Muscle of leg (tissue), 11 donors: ENCODE measurements around the gene ATP1B3. TPM values are rescaled to one million over a fixed set of nuclear protein-coding genes. Genes with fewer than 3 reads are reported as not detected.

ENCODE experiments used
- DNase-seq: peaks from one replicate; pipeline ENCODE4 v3.0.0; 2013
- H3K27ac ChIP-seq: one replicate; pipeline ENCODE4 v1.5.1; 2013; ENCODE audit warnings: mild to moderate bottlenecking, low read length, control low read depth
- H3K27me3 ChIP-seq: one replicate; pipeline ENCODE4 v1.6.1; 2013; ENCODE audit warnings: low read length; ENCODE audit not compliant: control insufficient read depth, insufficient read depth
- H3K36me3 ChIP-seq: one replicate; pipeline ENCODE4 v1.6.1; 2013; ENCODE audit warnings: low read length; ENCODE audit not compliant: control insufficient read depth, insufficient read depth
- H3K4me1 ChIP-seq: one replicate; pipeline ENCODE4 v1.6.1; 2013; ENCODE audit warnings: low read length; ENCODE audit not compliant: control insufficient read depth, insufficient read depth
- H3K4me3 ChIP-seq: one replicate; pipeline ENCODE4 v1.5.1; 2013; ENCODE audit warnings: low read length, control low read depth
- H3K9me3 ChIP-seq: replicated peaks from 2 replicates; pipeline ENCODE4 v1.6.1; 2013; ENCODE audit warnings: low read depth, low read length; ENCODE audit not compliant: control insufficient read depth
- WGBS: methylation state at CpG from one replicate; pipeline ENCODE4 v1.1.5; 2013; ENCODE audit warnings: missing lambda C conversion rate; ENCODE audit not compliant: insufficient coverage; 5-methylcytosine and 5-hydroxymethylcytosine counted together
- polyA plus RNA-seq, 8 donors: library from polyadenylated mRNA; unstranded; fragments of 120-200 nt; gene quantifications; one replicate each; pipeline versions ENCODE4 v1.2.1 to v1.2.3, GENCODE V29; 2013; ENCODE audit warnings: inconsistent platforms in 1 of 8, low replicate concordance in 1 of 8; ENCODE audit not compliant: insufficient read length in 8 of 8, insufficient read depth in 1 of 8
- total RNA-seq: library from RNA; stranded (reverse); fragments of 120-200 nt; gene quantifications from one replicate; pipeline ENCODE4 v1.2.4, GENCODE V29; 2013

Gene ATP1B3
- total and polyA plus RNA-seq, 9 donors: 25.8 to 113 (median 84.6) TPM

DNA sequence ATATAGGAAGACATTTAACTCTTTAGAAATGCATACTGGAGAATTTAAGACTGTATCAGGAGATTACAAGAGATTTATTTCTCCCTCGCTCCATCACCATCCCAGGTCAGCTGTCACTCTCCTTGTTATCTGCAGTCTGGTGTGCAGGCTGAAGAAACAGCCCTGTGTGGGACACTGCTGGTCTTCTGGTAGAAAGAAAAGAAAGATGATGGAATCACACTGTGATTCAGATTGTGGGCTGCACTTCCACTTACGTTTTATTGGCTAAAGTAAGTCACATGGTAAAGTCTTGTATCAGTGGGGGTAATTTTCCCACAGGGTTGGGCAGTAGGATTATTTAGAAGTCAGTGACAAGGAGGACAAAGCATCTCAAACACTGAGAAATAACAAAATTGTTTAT is 18.1 kb upstream of the ATP1B3 start:
- Histone ChIP-seq H3K36me3 (no peaks in the 10 kb centered on the region), H3K27ac (no peak overlapping the region), H3K4me3 (no peak overlapping the region), H3K9me3 (no peaks in the 10 kb centered on the region), H3K27me3 (no peaks in the 10 kb centered on the region), H3K4me1 (peaks cover 6% of the 10 kb centered on the region)
- DNase-seq: no peak
- WGBS: no CpG with 5 or more reads among the region's 2 CpGs

DNA sequence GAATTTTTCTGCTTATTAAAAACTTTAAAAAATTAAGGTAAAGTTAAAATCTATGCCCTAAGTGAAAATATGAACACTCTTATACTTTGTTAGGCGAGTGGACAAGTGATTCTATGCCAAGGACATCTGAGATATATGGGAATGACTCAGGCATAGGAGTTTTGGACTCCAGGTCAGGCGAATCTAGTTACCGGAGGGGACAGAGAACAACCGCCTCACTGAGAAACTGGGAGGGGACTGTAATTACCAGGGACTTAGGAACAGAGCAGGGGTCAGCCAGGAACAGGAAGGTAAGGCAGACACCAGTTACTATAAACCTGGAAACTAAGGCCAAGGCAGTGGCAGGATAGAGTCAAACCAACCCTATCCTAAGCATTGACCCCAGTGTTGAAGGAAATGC is 16.8 kb upstream of the ATP1B3 start:
- Histone ChIP-seq H3K4me3 (no peak overlapping the region), H3K27me3 (no peaks in the 10 kb centered on the region), H3K36me3 (no peaks in the 10 kb centered on the region), H3K27ac (no peak overlapping the region), H3K4me1 (peaks cover 6% of the 10 kb centered on the region), H3K9me3 (no peaks in the 10 kb centered on the region)
- WGBS: 88% methylated on average over 4 of the region's 4 CpGs
- DNase-seq: no peak

DNA sequence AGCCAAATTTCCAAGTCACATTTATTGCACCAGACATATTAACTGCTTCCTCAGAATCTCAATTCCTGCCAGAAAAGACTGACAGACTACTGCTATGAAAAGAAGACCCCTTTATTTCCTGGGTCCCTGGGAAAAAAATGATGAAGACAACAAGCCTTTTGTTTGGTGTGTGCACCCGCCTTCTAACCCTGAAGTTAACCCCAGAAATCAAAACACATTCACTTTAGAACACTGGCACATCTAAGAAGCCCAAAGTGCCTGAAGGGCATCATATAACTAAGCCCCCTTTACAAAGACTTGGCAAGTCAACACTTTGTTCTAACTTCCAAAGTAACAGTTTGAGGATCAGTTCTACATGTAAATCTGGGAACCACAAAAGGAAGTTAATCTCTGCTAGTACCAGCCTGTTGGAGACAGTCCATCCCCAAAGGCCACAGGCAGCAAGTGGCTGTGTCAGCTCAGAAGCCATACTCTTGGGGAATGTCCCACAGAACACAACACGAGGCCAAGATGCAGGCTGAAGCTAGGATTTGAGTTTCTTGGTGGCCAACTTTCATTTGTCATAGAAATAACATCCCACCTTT is 16.3 kb upstream of the ATP1B3 start:
- no peaks in the 10 kb centered on the region for H3K36me3 ChIP-seq
- WGBS: no CpG with 5 or more reads among the region's 2 CpGs
- H3K27me3 ChIP-seq: no peaks in the 10 kb centered on the region
- no peak overlapping the region for H3K27ac ChIP-seq
- H3K4me3 ChIP-seq: no peak overlapping the region
- H3K9me3 ChIP-seq: no peaks in the 10 kb centered on the region
- H3K4me1 ChIP-seq: peaks cover 6% of the 10 kb centered on the region
- no peak for DNase-seq

DNA sequence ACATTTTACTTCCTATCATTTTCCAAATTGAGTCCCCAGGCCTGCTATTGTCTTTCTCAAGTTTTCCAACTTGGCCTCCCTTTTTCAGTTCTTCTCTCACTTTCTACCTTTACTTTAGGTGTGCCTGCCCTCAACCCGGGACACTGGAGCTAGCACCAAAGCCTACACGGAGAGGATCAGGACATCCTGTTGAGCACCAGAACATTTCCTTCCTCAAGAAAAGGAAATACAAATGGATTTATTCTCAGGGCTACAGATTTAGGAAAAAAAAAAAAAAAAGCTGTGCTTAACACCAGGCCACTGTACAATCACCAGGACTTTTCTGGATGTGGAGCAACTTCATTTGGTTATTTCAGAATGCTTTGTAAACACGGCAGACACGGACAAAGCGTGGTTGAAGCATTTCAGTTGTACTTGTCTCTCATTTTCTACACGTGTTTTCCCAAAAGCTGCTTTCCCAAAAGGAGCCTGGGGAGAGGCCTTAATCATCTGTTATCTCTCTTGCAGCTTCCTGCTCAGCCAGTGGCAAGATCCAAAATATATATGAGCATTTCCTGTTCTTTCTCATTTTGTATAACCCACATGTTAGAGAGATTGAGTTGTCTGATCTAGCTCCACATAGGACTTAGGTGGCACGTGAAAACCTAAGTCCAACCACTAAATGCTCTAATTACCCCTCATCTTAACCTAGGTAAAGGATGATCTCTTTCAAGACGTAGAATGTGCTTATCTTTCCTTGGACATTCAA is 15.5 kb upstream of the ATP1B3 start:
- 49% methylated on average over 4 of the region's 8 CpGs for WGBS
- H3K27me3 ChIP-seq: no peaks in the 10 kb centered on the region
- H3K4me3 ChIP-seq: no peak overlapping the region
- H3K36me3 ChIP-seq: no peaks in the 10 kb centered on the region
- no peak overlapping the region for H3K27ac ChIP-seq
- H3K9me3 ChIP-seq: no peaks in the 10 kb centered on the region
- no peak for DNase-seq
- H3K4me1 ChIP-seq: peaks cover 6% of the 10 kb centered on the region

DNA sequence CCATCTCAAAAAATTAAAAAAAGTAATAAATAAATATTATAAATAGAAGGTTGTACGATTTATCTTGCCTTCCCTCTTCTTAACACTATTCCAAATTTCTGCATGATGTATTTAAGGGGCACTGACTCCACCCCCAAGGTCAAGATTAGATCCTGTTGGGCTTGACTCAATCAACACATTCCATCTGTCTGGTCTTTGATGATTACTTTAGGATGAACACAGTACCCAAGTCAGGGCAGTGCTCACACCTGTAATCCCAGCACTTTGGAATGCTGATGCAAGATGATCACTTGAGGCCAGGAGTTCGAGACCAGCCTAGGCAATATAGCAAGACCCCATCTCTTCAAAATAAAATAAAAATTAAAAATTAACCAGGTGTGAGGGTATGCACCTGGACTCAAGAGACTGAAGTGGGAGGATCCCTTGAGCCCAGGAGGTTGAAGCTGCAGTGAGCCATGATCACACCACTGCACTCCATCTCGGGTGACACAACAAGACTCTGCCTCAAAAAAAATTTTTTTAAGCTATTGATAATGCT is 14.1 kb upstream of the ATP1B3 start:
- no CpG with 5 or more reads among the region's 3 CpGs for WGBS
- Histone ChIP-seq H3K4me3 (no peak overlapping the region), H3K36me3 (no peaks in the 10 kb centered on the region), H3K27ac (no peak overlapping the region), H3K4me1 (peaks cover 6% of the 10 kb centered on the region), H3K27me3 (no peaks in the 10 kb centered on the region), H3K9me3 (no peaks in the 10 kb centered on the region)
- no peak for DNase-seq

DNA sequence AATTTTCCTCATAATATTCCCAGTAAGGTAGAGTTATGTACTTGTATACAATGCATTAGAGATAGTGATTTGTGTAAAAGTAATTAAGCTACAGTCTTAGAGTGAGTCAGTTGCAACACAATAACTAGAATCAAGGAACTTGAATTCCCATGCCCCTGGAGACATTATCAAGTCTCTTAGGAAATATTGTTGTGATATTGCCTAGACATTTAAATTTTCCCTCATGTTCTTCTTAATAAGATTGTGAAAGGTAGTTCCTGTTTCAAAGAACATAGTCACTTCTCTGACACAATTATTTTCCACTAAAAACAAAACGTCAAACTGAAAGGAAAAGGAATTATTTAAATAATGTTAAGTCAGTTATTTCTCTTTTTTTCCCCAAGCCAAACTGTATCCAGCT is 13.0 kb upstream of the ATP1B3 start:
- H3K27me3 ChIP-seq: no peaks in the 10 kb centered on the region
- WGBS: no CpG with 5 or more reads among the region's 1 CpG
- no peak for DNase-seq
- no peak overlapping the region for H3K4me3 ChIP-seq
- H3K9me3 ChIP-seq: no peaks in the 10 kb centered on the region
- H3K27ac ChIP-seq: no peak overlapping the region
- H3K36me3 ChIP-seq: no peaks in the 10 kb centered on the region
- peaks cover 6% of the 10 kb centered on the region for H3K4me1 ChIP-seq

DNA sequence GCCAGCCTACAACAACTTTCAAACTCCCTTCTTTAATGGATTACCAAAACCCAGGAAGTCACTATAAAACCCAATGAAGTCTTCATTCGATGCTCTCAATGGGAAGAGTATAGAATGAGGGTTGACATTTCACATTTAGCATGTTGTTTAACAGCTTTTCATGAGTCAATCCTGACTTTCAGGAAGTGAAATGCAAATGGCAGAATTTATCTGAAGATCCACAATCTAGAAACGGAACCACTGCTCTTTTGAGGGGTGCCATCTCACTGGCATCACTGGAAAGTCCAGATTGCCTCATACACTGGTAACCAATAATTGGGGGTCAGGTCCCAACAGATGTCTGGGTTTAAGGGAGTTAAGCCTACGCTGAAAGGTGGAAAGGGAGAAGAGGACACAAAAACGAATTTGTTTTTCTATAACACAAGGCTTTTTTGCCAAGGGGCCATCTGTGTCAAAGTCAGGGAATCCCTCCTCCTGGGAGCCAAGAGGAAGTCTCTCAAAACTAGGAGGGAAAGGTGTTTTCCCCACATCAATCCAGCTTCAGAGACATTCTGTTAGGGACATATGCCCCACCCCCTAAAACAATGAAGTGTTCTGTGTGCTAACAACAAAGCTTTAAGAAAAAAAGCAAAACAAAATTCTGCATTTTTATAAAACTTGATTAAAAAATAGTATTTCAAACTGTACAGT is 12.0 kb upstream of the ATP1B3 start:
- no peak for DNase-seq
- H3K4me3 ChIP-seq: no peak overlapping the region
- WGBS: no CpG with 5 or more reads among the region's 4 CpGs
- H3K36me3 ChIP-seq: no peaks in the 10 kb centered on the region
- no peak overlapping the region for H3K27ac ChIP-seq
- no peaks in the 10 kb centered on the region for H3K27me3 ChIP-seq
- no peaks in the 10 kb centered on the region for H3K9me3 ChIP-seq
- H3K4me1 ChIP-seq: peaks cover 6% of the 10 kb centered on the region

DNA sequence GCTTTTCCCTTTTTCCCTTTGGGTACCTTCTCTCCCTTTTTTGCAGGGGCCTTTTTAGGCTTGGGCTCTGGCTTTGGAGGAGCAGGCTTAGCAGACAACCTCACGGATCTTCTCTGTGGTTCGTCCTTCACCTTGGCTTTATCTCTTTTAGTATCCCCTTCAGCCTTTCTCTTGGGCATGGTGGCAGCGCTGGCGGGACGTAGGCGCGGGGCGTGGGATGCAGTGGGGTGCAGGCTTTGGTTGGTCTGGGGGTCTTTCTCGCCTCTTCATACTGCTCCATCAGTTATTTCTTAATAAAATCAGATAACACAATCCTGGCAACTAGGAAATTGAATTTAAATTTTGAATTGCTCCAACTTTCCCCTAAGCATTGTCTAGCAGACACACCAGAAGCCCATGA is 11.3 kb upstream of the ATP1B3 start:
- Histone ChIP-seq H3K27ac (no peak overlapping the region), H3K9me3 (no peaks in the 10 kb centered on the region), H3K36me3 (no peaks in the 10 kb centered on the region), H3K27me3 (no peaks in the 10 kb centered on the region), H3K4me3 (no peak overlapping the region), H3K4me1 (peaks cover 6% of the 10 kb centered on the region)
- no peak for DNase-seq
- no CpG with 5 or more reads among the region's 9 CpGs for WGBS

DNA sequence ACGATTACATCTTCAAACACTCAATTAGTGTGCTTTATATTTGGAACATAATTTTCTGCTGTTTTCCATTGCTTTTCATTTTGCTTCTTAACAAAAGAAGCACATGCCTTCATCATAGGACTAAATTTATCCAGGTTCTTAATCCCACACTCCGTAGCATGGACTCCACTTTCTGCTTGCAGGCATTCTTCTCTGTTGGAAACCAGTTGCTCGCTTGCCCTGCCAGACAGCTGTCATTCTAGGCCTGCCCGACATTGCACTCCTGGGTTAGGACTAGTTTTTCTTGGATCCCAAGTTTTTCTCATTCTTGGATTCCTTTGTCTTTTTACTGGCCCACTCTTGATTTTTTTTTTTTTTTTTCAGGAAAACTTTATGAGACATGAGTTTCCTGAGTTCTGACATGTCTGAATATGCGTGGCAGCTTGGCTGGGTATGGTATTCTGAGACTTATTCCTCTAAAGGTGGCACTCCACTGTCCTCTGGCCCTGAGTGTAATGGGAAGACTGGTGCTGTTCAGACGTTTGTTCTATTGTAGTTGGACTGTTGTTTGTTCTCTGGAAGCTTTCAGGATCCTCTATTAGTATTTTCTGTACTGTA is 6.3 kb upstream of the ATP1B3 start:
- Histone ChIP-seq H3K36me3 (no peaks in the 10 kb centered on the region), H3K4me3 (no peak overlapping the region), H3K27ac (peak overlapping the region; percentile 51), H3K27me3 (no peaks in the 10 kb centered on the region), H3K9me3 (no peaks in the 10 kb centered on the region), H3K4me1 (no peaks in the 10 kb centered on the region)
- 74% methylated on average over 4 of the region's 6 CpGs for WGBS
- DNase-seq: no peak

DNA sequence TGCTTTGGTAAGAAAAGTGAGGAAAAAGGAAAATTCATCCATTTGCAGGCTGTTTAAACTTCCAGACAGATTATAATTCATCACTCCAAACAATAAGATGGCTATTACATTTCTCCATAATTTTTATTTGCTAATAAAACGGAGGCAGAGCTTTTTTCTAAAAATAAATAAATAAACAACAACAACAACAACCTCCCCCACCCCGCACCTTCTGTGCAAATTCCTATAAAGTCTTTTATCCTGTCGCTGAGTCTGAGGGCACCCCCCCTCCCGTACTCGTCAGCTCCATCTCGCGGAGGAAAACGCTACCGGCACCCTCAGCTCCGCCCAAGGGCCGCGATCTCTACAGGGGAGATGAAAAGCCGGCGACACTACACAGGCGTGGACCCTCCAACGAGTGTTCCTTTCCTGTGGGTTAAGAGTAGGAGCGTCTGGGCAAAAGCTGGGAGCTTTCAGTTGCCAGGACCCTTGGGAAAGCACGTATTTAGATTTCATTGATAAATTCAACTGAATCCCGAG is 1.0 kb upstream of the ATP1B3 start:
- Histone ChIP-seq H3K4me3 (peak overlapping the region; percentile 93), H3K9me3 (no peaks in the 10 kb centered on the region), H3K36me3 (no peaks in the 10 kb centered on the region), H3K4me1 (peaks cover 5% of the 10 kb centered on the region), H3K27ac (peak overlapping the region; percentile 100), H3K27me3 (no peaks in the 10 kb centered on the region)
- WGBS: 0% methylated on average over 15 of the region's 19 CpGs
- peak; percentile 92 for DNase-seq
